HFFc6 (cell line): ENCODE results near the gene SATB2. TPM values are rescaled to one million over a fixed set of nuclear protein-coding genes. Genes with fewer than 3 reads are reported as not detected.

Experiments used
- DNase-seq: peaks from one replicate; pipeline ENCODE4 v3.0.0-alpha.2; 2018
- H3K27ac Mint-ChIP-seq: 2 replicates; pipeline ENCODE4 v1.8.0; 2020; ENCODE audit warnings: mild to moderate bottlenecking, mixed read lengths
- H3K27me3 Mint-ChIP-seq: 2 replicates; pipeline ENCODE4 v1.8.0; 2021; ENCODE audit warnings: mild to moderate bottlenecking, moderate library complexity, mixed read lengths; ENCODE audit not compliant: insufficient read depth
- H3K36me3 Mint-ChIP-seq: 2 replicates; pipeline ENCODE4 v1.8.0; 2021; ENCODE audit warnings: low read depth, mixed read lengths
- H3K4me1 Mint-ChIP-seq: 2 replicates; pipeline ENCODE4 v1.8.0; 2020; ENCODE audit warnings: low read depth, mixed read lengths
- H3K4me3 Mint-ChIP-seq: 2 replicates; pipeline ENCODE4 v1.8.0; 2020; ENCODE audit warnings: mild to moderate bottlenecking, moderate library complexity, mixed read lengths
- H3K9me3 Mint-ChIP-seq: 2 replicates; pipeline ENCODE4 v1.8.0; 2020; ENCODE audit warnings: mild to moderate bottlenecking, mixed read lengths
- CTCF ChIP-seq: fragments of 200-600 bp; sonication (generic); IDR thresholded peaks from 2 replicates; pipeline ENCODE4 v1.5.0; 2021; ENCODE audit warnings: antibody characterized with exemption, mild to moderate bottlenecking
- total RNA-seq, 6 experiments: library from RNA; stranded (reverse); fragmentation: NEBNext Ultra II Directional; extraction: Animal tissue kit (Norgen Biotek cat#: 25700); gene quantifications; 2 replicates in 1 of 6; 3 replicates in 5 of 6; pipeline ENCODE4 v1.2.3, GENCODE V29; 2021

Gene SATB2
- total RNA-seq, 6 experiments from 2014 or later: 7.4 to 12.7 (median 11.9) TPM

GRCh38 chr2:199220920-199221319 lies 236.8 kb downstream of the SATB2 start:
- Mint-ChIP-seq H3K27me3 (peaks cover 8% of the 10 kb centered on the region; the same call in 1 of the 2 replicates), H3K36me3 (no peaks in the 10 kb centered on the region), H3K4me3 (no peak overlapping the region), H3K27ac (no peak overlapping the region), H3K4me1 (no peaks in the 10 kb centered on the region), H3K9me3 (no peaks in the 10 kb centered on the region)
- no peak for TF ChIP-seq CTCF
- no peak for DNase-seq

- Mint-ChIP-seq H3K27me3 (peaks cover 6% of the 10 kb centered on the region; the same call in 1 of the 2 replicates), H3K36me3 (no peaks in the 10 kb centered on the region), H3K9me3 (no peaks in the 10 kb centered on the region), H3K4me1 (no peaks in the 10 kb centered on the region), H3K27ac (no peak overlapping the region), H3K4me3 (no peak overlapping the region)
- TF ChIP-seq CTCF: no peak
- DNase-seq: no peak
Observed at GRCh38 chr2:199219551-199219950, 238.2 kb downstream of the SATB2 start.
